ENCODE data around the gene LPIN2.

LPIN2 gene

DNA sequence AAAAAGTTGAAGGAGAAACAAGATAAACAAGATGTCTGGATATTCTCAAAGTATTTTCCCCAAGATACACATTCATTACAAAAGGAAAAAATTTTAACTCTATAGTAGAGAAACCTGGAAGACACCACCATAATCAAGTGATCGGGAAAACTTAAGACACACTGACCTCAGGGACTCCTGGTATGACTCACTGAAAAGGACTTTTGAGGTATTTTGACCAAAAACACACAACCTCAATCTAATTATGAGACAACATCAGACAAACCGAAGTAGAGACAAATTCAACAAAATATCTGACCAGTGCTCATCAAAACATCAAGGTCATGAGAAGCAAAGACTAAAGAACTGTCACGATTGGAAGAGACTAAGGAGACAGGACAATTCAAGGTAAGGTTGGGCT, 34.7 kb downstream of the LPIN2 start:
- H3K4me1 ChIP-seq: peaks cover 22% of the 10 kb centered on the region
- no peak overlapping the region for H3K4me3 ChIP-seq
- no peaks in the 10 kb centered on the region for H3K27me3 ChIP-seq (ENCODE audit: low read depth)
- no peaks in the 10 kb centered on the region for H3K36me3 ChIP-seq (replicated peaks)
- H3K9me3 ChIP-seq: no peaks in the 10 kb centered on the region
- no peak for DNase-seq (ENCODE audit: low spot score in 2 of 2)
- in situ Hi-C loops (cut with MboI; ENCODE audit: low sequenced_read_pairs): no loop called here

DNA sequence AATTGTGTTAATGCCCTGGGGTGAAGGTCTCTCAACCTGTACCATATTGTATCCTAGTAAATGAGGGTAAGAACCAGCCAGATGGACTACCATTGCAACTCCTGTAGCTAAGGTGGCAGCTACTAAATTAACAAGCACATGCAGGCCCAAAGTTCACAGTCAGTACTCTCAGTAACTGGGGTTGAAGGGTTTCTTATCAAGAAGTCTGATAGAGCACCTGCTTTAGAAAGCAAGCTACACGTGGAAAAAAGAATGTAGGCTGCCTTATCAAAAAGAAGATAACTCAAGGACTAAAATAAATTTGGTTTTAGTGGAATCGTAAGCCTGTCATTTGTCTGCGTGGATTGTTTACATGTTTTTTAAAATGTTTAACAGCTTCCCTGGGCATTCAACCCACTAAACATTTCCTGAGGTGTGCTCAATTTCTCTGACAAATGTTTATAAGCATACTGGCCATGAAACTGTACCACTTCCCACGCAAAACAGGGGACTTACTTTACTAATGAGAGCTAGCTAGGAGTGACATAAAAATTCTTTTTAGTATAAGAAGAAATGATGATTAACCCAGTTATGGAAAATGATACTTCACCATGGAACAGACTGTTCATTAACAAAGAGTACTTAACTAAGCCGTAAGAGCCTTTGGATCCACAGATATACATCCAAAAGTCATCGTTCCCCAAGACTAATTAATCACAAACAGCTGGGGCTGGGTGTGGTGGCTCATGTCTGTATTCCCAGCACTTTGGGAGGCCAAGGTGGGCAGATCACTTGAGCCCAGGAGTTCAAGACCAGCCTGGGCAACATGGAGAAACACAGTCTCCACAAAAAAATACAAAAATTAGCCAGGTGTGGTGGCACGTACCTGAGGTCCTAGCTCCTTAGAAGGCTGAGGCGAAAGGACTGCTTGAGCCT, 36.5 kb downstream of the LPIN2 start:
- no peak overlapping the region for H3K4me3 ChIP-seq
- H3K4me1 ChIP-seq: peaks cover 10% of the 10 kb centered on the region
- no peaks in the 10 kb centered on the region for H3K9me3 ChIP-seq
- no peak for DNase-seq (ENCODE audit: low spot score in 2 of 2)
- H3K36me3 ChIP-seq (replicated peaks): no peaks in the 10 kb centered on the region
- no peaks in the 10 kb centered on the region for H3K27me3 ChIP-seq (ENCODE audit: low read depth)
- in situ Hi-C loops (cut with MboI; ENCODE audit: low sequenced_read_pairs): no loop called here

DNA sequence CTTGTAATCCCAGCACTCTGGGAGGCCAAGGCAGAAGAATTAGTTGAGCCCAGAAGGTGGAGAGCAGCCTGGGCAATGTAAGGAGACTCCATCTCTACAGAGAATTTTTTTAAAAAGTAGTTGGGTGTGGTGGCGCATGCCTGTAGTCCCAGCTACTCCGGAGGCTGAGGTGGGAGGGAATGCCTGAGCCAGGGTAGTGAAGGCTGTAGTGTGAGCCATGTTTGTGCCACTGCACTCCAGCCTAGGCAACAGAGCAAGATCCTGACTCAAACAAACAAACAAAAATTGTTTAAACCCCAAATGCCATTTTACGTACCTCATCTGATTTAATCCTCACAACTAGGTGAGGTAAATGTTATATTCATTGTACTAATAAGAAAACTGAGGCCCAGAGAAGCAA, 38.2 kb downstream of the LPIN2 start:
- no peaks in the 10 kb centered on the region for H3K36me3 ChIP-seq (replicated peaks)
- H3K9me3 ChIP-seq: no peaks in the 10 kb centered on the region
- H3K27me3 ChIP-seq (ENCODE audit: low read depth): no peaks in the 10 kb centered on the region
- H3K4me3 ChIP-seq: no peak overlapping the region
- no peaks in the 10 kb centered on the region for H3K4me1 ChIP-seq
- no peak for DNase-seq (ENCODE audit: low spot score in 2 of 2)
- in situ Hi-C loops (cut with MboI; ENCODE audit: low sequenced_read_pairs): no loop called here

DNA sequence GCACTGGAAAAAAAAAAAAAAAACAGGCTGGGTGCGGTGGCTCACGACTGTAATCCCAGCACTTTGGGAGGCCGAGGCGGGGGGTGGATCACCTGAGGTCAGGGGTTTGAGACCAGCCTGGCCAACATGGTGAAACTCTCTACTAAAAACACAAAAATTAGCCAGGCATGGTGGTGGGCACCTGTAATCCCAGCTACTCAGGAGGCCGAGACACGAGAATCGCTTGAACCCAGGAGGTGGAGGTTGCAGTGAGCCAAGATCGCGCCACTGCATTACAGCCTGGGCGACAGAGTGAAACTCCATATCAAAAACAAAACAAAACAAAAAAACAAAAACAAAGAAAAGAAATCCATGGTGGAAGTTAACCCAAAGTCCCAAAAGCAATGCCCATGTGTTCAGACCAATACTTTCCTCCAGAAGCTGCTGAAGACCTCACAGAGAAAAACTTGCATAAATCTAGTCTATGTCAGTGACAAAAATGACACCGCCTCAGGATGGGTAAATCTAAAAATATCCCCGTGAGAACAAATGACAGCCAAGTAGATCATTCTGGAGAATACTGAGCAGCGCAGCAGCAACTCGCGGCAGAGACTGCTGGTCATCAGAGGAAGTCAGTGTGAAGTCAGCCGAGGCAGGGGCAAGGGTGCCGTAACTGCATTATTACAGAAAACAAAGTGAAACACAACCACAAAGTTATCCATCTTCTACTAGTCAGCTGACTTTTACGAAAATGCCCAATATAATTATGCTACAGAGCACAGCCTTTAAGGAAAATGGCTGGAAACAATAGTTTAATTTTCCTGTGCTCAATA, 41.0 kb downstream of the LPIN2 start:
- Histone ChIP-seq H3K27me3 (ENCODE audit: low read depth) (no peaks in the 10 kb centered on the region), H3K36me3 (replicated peaks) (no peaks in the 10 kb centered on the region), H3K9me3 (no peaks in the 10 kb centered on the region), H3K4me1 (peaks cover 6% of the 10 kb centered on the region), H3K4me3 (no peak overlapping the region)
- in situ Hi-C loops (cut with MboI; ENCODE audit: low sequenced_read_pairs): no loop called here
- DNase-seq (ENCODE audit: low spot score in 2 of 2): no peak

DNA sequence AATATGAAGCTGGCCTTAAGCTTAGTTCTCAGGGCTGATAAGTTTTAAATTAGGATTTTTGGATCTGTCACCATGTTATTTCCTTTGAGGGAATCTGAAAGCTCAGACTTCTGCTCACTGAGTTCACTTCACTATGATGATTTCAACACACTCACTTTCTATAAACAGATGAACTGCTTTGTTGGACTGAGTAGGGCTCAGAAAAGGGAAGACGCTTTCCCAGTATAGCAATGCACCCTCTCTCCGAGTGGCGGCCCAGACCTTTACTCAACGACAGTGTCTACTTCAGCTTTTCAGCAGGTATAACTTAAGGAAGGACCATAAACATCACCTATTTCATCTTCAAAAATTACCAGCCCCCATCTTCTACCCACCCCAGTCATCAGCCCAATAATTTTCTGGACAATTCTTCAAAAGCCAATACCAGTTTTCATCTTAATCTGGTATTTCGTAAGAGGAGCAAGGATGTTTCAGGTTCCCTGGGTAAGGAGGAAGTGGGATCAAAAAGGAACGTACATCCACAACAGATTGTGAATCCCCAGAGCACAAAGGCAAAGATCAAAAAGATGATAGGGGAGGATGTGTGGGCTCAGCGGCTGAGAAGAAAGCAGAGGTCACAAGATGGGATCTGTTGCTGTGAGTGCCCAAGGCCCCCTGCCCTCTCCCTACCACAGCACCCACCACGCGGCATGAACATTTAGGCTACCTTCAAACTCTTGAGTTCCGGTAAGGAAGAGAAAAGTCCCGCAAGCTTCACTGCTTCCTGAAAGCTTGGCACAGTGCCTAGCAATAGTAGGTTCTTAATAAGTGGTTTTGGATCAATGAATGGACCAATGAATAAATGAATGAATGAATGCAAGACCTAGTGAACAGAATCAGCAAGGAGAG, 41.9 kb downstream of the LPIN2 start:
- Histone ChIP-seq H3K4me3 (no peak overlapping the region), H3K9me3 (no peaks in the 10 kb centered on the region), H3K27me3 (ENCODE audit: low read depth) (no peaks in the 10 kb centered on the region), H3K4me1 (peaks cover 6% of the 10 kb centered on the region), H3K36me3 (replicated peaks) (no peaks in the 10 kb centered on the region)
- in situ Hi-C loops (cut with MboI; ENCODE audit: low sequenced_read_pairs): no loop called here
- DNase-seq (ENCODE audit: low spot score in 2 of 2): no peak

DNA sequence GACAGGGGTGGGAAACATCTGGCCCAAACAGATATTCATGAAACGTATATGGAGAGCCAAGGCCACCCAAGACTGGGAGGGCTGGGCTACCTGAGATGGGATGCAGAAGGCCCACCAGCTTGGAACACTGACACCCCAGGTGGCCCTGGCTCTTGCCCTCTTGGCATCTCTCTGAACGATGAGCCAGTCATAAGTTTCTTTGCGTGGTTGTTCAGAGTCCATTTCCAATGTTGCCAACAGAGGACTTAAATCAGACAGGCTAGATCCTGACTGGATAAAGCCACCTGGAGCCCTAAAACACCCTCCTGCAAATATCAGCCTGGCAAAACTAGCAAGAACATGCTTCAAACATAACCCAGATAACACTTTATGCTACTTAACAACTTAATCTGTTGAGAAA, 42.6 kb downstream of the LPIN2 start:
- Histone ChIP-seq H3K4me3 (no peak overlapping the region), H3K36me3 (replicated peaks) (no peaks in the 10 kb centered on the region), H3K9me3 (no peaks in the 10 kb centered on the region), H3K27me3 (ENCODE audit: low read depth) (no peaks in the 10 kb centered on the region), H3K4me1 (peaks cover 6% of the 10 kb centered on the region)
- in situ Hi-C loops (cut with MboI; ENCODE audit: low sequenced_read_pairs): no loop called here
- no peak for DNase-seq (ENCODE audit: low spot score in 2 of 2)

DNA sequence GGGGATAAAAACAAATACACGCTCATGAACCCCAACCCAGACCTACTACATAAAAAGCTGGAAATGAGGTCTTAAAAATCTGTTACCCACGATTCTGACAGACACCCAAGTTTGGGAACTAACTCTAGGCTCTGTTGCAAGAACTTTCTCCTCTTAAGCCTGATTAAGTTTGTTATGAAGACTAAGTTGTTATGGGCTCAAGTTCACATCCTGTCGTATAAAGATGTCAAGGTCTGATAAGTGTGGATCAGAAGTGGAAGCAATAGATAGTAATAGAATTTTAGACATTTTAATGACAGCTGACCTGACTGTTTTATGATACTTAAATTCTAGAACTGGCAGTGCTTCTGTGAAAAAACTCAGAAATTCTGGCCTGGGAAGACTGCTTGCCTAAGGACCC, 43.2 kb downstream of the LPIN2 start:
- in situ Hi-C loops (cut with MboI; ENCODE audit: low sequenced_read_pairs): no loop called here
- DNase-seq (ENCODE audit: low spot score in 2 of 2): no peak
- H3K4me1 ChIP-seq: peaks cover 6% of the 10 kb centered on the region
- H3K27me3 ChIP-seq (ENCODE audit: low read depth): no peaks in the 10 kb centered on the region
- H3K4me3 ChIP-seq: no peak overlapping the region
- no peaks in the 10 kb centered on the region for H3K9me3 ChIP-seq
- no peaks in the 10 kb centered on the region for H3K36me3 ChIP-seq (replicated peaks)

DNA sequence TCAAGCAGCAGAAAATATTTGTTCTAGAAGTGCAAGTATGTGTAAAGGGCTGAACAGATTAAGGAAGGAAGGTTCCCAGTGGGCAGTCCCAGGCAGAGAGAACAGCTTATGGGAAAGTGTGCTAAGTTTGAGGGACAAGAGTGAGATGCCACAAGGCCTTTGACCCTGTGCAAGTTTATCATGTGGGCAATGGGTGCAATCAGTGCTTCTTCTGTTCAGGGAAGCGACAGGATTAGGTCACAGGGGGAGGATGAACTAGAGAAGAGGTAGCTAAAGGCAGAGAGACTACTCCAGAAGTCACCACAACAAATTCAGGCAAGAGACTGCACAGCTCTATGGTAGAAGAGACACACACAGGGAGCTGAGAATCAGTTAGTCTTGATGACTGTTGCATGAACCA, 44.3 kb downstream of the LPIN2 start:
- no peaks in the 10 kb centered on the region for H3K27me3 ChIP-seq (ENCODE audit: low read depth)
- in situ Hi-C loops (cut with MboI; ENCODE audit: low sequenced_read_pairs): no loop called here
- H3K4me1 ChIP-seq: peaks cover 6% of the 10 kb centered on the region
- no peak overlapping the region for H3K4me3 ChIP-seq
- DNase-seq (ENCODE audit: low spot score in 2 of 2): no peak
- no peaks in the 10 kb centered on the region for H3K36me3 ChIP-seq (replicated peaks)
- H3K9me3 ChIP-seq: no peaks in the 10 kb centered on the region

DNA sequence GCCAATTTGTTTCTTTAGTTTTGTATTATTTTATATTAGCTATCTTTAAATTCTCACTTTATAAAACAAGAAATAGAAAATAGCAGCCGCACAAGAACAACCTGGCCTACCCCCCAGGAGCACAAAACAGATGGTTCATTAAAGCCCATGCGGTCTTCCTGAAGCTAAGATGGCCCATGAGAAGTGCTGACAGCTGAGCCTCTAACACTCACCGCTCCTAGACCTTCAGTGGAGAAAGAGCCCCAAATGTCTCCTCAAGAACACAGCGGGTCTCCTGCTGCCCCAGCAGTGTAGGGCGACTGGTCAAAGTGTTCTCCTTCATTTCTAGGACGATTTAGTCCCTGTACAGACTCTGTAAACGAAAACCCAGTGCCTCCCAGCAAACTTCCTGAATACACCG, 45.1 kb downstream of the LPIN2 start:
- H3K4me1 ChIP-seq: peaks cover 6% of the 10 kb centered on the region
- no peak overlapping the region for H3K4me3 ChIP-seq
- no peaks in the 10 kb centered on the region for H3K27me3 ChIP-seq (ENCODE audit: low read depth)
- no peaks in the 10 kb centered on the region for H3K9me3 ChIP-seq
- no peak for DNase-seq (ENCODE audit: low spot score in 2 of 2)
- in situ Hi-C loops (cut with MboI; ENCODE audit: low sequenced_read_pairs): no loop called here
- no peaks in the 10 kb centered on the region for H3K36me3 ChIP-seq (replicated peaks)

DNA sequence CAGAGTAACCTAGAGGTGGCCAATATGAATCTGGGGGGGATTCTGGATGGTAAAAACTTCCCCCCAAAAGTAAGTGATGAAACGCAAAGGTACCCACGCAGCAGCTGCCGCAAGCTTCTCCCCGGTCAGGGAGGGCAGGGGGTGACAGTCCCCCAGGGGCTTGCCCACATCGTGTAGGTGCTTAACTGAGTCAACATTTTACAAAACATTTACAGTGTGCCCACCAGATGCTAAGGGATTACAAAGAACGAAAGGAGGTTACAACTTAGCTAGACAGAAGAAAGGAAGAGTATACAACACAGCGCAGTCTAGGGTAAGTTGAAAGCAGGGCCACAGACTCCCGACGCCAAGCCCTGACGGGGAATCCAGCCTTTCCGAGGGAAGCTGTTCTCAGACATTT, 45.6 kb downstream of the LPIN2 start:
- Histone ChIP-seq H3K9me3 (no peaks in the 10 kb centered on the region), H3K36me3 (replicated peaks) (no peaks in the 10 kb centered on the region), H3K4me1 (peaks cover 6% of the 10 kb centered on the region), H3K27me3 (ENCODE audit: low read depth) (no peaks in the 10 kb centered on the region), H3K4me3 (no peak overlapping the region)
- in situ Hi-C loops (cut with MboI; ENCODE audit: low sequenced_read_pairs): no loop called here
- DNase-seq (ENCODE audit: low spot score in 2 of 2): no peak

DNA sequence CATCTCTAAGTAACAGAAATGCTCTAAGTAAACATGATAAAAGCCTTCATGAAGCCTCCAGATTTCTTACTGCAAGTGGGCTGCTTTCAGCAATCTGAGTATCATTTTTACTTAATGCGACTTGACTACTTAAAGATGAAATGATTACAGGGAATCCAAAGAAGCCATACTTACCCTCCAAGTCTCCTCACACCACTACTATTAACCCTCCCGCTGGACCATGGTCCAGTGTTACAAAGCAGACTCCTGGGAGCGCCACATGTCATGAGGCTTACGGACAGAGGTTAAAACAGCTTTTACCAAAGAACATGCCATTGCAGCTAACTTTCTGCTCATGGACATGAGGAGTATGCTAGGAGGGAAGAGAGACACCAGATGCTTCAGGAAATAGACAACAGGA, 46.4 kb downstream of the LPIN2 start:
- H3K4me1 ChIP-seq: peaks cover 6% of the 10 kb centered on the region
- in situ Hi-C loops (cut with MboI; ENCODE audit: low sequenced_read_pairs): no loop called here
- H3K36me3 ChIP-seq (replicated peaks): no peaks in the 10 kb centered on the region
- no peak overlapping the region for H3K4me3 ChIP-seq
- H3K9me3 ChIP-seq: no peaks in the 10 kb centered on the region
- H3K27me3 ChIP-seq (ENCODE audit: low read depth): no peaks in the 10 kb centered on the region
- DNase-seq (ENCODE audit: low spot score in 2 of 2): no peak

DNA sequence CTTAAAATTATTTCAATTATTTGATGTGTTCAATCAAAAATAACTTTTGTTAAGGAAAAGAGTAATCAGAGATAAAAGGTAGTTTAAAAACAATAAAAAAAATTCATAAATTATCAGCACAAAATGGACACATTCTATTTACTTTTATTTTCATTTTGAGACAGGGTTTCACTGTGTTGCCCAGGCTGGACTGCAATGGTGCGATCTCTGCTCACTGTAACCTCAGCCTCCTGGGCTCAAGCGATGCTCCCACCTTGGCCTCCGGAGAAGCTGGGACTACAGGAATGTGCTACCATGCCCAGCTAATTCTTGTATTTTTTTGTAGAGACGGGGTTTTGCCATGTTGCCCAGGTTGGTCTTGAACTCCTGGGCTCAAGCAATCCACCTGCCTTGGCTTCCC, 47.1 kb downstream of the LPIN2 start:
- H3K36me3 ChIP-seq (replicated peaks): no peaks in the 10 kb centered on the region
- in situ Hi-C loops (cut with MboI; ENCODE audit: low sequenced_read_pairs): no loop called here
- H3K9me3 ChIP-seq: no peaks in the 10 kb centered on the region
- no peaks in the 10 kb centered on the region for H3K27me3 ChIP-seq (ENCODE audit: low read depth)
- no peak for DNase-seq (ENCODE audit: low spot score in 2 of 2)
- H3K4me1 ChIP-seq: peaks cover 6% of the 10 kb centered on the region
- no peak overlapping the region for H3K4me3 ChIP-seq

DNA sequence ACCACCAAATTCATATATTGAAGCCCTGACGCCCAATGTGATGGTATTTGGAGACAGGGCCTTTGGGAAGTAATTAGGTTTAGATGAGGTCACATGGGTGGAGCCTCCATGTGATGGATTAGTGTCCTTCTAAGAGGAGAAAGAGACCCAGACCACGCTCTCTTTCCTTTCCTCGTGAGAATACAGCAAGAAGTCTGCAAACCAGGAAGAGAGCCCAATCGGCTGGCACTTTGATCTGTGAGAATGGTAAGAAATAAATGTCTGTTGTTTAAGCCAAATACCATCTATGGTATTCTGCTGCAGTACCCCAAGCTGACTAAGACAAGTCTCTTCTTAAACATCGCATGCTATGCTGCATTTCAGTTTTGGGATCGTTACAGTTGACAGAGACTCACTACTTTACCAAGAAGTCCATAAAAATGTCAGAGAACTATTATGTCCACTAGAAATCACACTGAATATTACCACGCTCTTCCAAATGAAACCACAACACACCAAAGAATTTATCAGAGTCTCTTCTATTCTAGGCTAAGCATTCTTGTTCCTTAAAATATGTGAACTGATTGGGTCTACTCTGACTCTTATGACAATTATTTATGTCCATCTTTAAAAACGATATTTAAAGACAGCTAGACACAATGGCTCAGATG, 48.5 kb downstream of the LPIN2 start:
- H3K27me3 ChIP-seq (ENCODE audit: low read depth): no peaks in the 10 kb centered on the region
- H3K4me3 ChIP-seq: no peak overlapping the region
- DNase-seq (ENCODE audit: low spot score in 2 of 2): no peak
- no peaks in the 10 kb centered on the region for H3K9me3 ChIP-seq
- no peaks in the 10 kb centered on the region for H3K36me3 ChIP-seq (replicated peaks)
- H3K4me1 ChIP-seq: peaks cover 6% of the 10 kb centered on the region
- in situ Hi-C loops (cut with MboI; ENCODE audit: low sequenced_read_pairs): no loop called here
